ENCODE measurements around the gene PRKG1. TPM values are rescaled to one million over a fixed set of nuclear protein-coding genes. Genes with fewer than 3 reads are reported as not detected.

PRKG1 gene
- total RNA-seq, 6 experiments from 2014 or later, result 1.1 to 2.0 (median 1.3) TPM

DNA sequence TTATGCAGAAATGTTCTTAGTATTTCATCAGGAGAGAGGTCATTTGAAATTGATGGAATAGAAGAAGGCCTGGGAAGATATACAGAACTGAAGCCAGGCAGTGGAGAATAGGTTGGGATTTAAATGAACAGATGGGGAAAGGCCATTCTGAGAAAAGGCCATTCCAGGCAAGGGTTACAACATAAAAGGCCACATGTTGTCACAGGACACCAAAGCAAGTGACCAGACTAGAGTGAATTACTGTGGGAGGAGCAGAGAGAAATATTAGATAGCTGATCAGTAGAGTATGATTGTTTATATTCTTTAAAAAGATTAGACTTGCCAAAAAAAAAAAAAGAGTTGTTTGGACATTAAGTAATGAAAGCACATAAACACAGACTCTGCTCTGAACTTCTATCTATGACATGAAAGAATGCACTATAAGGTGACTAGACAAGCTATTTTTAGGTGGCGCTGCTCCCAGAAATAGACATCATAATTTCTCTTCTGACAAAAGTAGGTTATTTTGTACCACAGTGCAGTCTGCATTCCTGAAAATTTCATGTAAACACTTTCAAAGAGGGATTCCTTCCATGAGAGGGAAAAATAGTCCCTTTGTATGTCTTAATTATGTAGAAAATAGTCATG is 1184.6 kb downstream of the PRKG1 start:
- Histone ChIP-seq H3K36me3 (no peaks in the 10 kb centered on the region), H3K4me3 (no peak overlapping the region), H3K27me3 (no peaks in the 10 kb centered on the region), H3K4me1 (no peaks in the 10 kb centered on the region), H3K27ac (no peak overlapping the region), H3K9me3 (no peaks in the 10 kb centered on the region)
- intact Hi-C loops (cut with DNase I), result no loop called here
- ATAC-seq (no peak), DNase-seq (no peak)
- 91% methylated on average over 1 of the region's 1 CpG for WGBS (ENCODE audit: insufficient coverage, low coverage, low lambda C conversion rate, missing lambda C conversion rate)
- TF ChIP-seq POLR2A (IDR thresholded peaks at IDR 0.05), result no peak
- TF ChIP-seq, protein P1, sequence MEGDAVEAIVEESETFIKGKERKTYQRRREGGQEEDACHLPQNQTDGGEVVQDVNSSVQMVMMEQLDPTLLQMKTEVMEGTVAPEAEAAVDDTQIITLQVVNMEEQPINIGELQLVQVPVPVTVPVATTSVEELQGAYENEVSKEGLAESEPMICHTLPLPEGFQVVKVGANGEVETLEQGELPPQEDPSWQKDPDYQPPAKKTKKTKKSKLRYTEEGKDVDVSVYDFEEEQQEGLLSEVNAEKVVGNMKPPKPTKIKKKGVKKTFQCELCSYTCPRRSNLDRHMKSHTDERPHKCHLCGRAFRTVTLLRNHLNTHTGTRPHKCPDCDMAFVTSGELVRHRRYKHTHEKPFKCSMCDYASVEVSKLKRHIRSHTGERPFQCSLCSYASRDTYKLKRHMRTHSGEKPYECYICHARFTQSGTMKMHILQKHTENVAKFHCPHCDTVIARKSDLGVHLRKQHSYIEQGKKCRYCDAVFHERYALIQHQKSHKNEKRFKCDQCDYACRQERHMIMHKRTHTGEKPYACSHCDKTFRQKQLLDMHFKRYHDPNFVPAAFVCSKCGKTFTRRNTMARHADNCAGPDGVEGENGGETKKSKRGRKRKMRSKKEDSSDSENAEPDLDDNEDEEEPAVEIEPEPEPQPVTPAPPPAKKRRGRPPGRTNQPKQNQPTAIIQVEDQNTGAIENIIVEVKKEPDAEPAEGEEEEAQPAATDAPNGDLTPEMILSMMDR (IDR thresholded peaks at IDR 0.05), result no peak

DNA sequence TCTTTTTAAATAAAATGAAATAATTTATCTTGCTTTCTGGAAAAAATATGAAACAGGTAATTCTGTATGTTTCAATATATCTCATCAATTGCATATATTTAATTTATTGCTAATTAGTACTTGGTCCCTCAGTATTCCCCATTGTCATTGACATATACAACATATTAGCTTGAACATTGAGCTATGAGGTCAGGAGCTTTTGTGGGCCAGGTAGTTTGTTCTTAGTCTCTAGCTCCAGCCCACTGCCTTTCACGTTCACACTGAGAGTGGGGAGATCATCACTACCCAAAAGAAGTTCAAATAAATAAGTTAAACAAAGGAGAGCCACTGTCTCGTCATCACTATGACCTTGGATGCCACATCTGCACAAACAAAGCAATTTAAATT is 1185.1 kb downstream of the PRKG1 start:
- no peaks in the 10 kb centered on the region for H3K27me3 ChIP-seq
- intact Hi-C loops (cut with DNase I), result no loop called here
- H3K36me3 ChIP-seq, result no peaks in the 10 kb centered on the region
- DNase-seq, result no peak
- H3K4me3 ChIP-seq, result no peak overlapping the region
- no peaks in the 10 kb centered on the region for H3K4me1 ChIP-seq
- no peak for ATAC-seq
- no peaks in the 10 kb centered on the region for H3K9me3 ChIP-seq
- 33% methylated on average over 2 of the region's 2 CpGs for WGBS (ENCODE audit: insufficient coverage, low coverage, low lambda C conversion rate, missing lambda C conversion rate)
- H3K27ac ChIP-seq, result no peak overlapping the region
- TF ChIP-seq, protein P1 (IDR thresholded peaks at IDR 0.05), result no peak
- TF ChIP-seq POLR2A (IDR thresholded peaks at IDR 0.05), result no peak

DNA sequence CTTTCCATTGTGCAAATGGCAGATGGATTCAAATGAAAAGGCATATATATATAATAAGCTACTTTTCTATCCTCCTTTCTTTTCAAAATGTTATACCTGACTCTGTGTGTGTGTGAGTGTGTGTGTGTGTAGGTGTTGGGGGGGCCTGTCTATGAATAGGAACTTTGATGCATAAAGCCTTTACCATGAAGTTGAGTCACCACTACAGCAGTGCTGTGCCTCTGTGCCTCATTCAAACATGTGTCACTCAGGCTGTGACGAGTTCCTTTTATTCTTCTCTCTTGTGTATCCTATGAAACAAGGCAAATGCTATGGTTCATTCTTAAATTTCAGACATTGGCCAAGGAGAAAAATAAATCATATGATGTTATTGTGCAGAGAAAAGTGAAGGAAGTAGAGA is 1187.1 kb downstream of the PRKG1 start:
- Histone ChIP-seq H3K27me3 (no peaks in the 10 kb centered on the region), H3K4me3 (no peak overlapping the region), H3K4me1 (no peaks in the 10 kb centered on the region), H3K27ac (no peak overlapping the region), H3K9me3 (no peaks in the 10 kb centered on the region), H3K36me3 (no peaks in the 10 kb centered on the region)
- intact Hi-C loops (cut with DNase I), result no loop called here
- TF ChIP-seq, protein P1 (IDR thresholded peaks at IDR 0.05), result no peak
- TF ChIP-seq POLR2A (IDR thresholded peaks at IDR 0.05), result no peak
- WGBS (ENCODE audit: insufficient coverage, low coverage, low lambda C conversion rate, missing lambda C conversion rate), result 36% methylated on average over 1 of the region's 1 CpG
- no peak for ATAC-seq
- DNase-seq, result no peak

DNA sequence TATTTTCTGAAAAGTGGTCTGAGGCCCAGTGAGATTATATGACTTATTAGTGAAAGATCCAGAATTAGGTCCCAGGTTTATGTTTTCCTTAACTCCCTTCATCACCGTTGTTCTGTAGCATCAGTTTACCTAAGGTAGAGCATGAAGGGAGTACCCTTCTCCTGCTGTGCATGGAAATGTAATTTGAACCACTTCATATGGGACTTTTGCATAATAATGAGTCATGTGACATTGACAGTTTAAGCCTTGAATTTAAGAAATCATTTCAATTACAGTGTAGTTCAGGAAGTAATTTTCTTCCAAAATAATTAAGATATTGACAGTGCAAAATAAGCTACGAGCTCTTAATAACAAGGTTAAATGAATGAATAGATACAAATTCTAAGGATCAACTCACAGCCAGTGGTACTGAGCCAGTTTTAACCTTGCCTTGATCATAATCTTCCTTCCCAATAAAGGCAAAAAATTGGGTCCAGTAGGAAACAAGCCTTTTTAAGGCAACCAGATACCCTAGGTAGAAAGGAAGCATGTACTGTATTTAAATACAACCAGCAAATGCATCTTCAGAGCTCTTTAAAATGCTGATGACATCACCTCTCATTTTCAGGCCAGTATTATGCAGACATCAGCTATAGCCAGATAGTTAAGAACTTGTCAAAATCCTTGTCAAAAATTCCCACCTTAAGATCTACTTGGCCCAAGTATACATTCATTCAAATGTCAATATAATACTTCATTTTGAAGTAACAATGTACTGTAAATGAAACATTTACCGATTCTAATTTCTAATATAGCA is 1191.0 kb downstream of the PRKG1 start:
- H3K9me3 ChIP-seq, result no peaks in the 10 kb centered on the region
- ATAC-seq (no peak), DNase-seq (no peak)
- no peaks in the 10 kb centered on the region for H3K36me3 ChIP-seq
- H3K27ac ChIP-seq, result no peak overlapping the region
- intact Hi-C loops (cut with DNase I), result no loop called here
- 57% methylated on average over 3 of the region's 3 CpGs for WGBS (ENCODE audit: insufficient coverage, low coverage, low lambda C conversion rate, missing lambda C conversion rate)
- no peak for TF ChIP-seq POLR2A (IDR thresholded peaks at IDR 0.05)
- TF ChIP-seq, protein P1 (IDR thresholded peaks at IDR 0.05), result no peak
- H3K4me3 ChIP-seq, result no peak overlapping the region
- H3K4me1 ChIP-seq, result no peaks in the 10 kb centered on the region
- no peaks in the 10 kb centered on the region for H3K27me3 ChIP-seq
